GM19193 (cell line): Measurements from ENCODE around the gene MAP3K15.

Source experiments
- POLR2A ChIP-seq: IDR thresholded peaks from 4 replicates; pipeline ENCODE4 v1.6.1; 2011; ENCODE audit not compliant: insufficient read depth, insufficient read length; ENCODE audit errors: extremely low read depth

Gene MAP3K15

GRCh38 chrX:19514791-19515614, at the start of gene MAP3K15:
TSS of gene MAP3K15 (minus strand) at chrX:19515508. CDS start at chrX:19515261, 247 bp downstream.
- TF ChIP-seq POLR2A = no peak

- TF ChIP-seq POLR2A = no peak
Observed at GRCh38 chrX:19564606-19565005, 49.3 kb upstream of the MAP3K15 start.

- TF ChIP-seq POLR2A = no peak
Observed at GRCh38 chrX:19563746-19564145, 48.4 kb upstream of the MAP3K15 start.

- TF ChIP-seq POLR2A = no peak
Observed at GRCh38 chrX:19563327-19563726, 48.0 kb upstream of the MAP3K15 start.

GRCh38 chrX:19560611-19561010, 45.3 kb upstream of the MAP3K15 start:
- no peak for TF ChIP-seq POLR2A

- no peak for TF ChIP-seq POLR2A
Observed at GRCh38 chrX:19557822-19558221, 42.5 kb upstream of the MAP3K15 start.

GRCh38 chrX:19556202-19556601, 40.9 kb upstream of the MAP3K15 start:
- TF ChIP-seq POLR2A = no peak

GRCh38 chrX:19555683-19556082, 40.4 kb upstream of the MAP3K15 start:
- no peak for TF ChIP-seq POLR2A

- no peak for TF ChIP-seq POLR2A
Observed at GRCh38 chrX:19555236-19555635, 39.9 kb upstream of the MAP3K15 start.

GRCh38 chrX:19554786-19555185, 39.5 kb upstream of the MAP3K15 start:
- TF ChIP-seq POLR2A = no peak

GRCh38 chrX:19552793-19553192, 37.5 kb upstream of the MAP3K15 start:
- no peak for TF ChIP-seq POLR2A

- TF ChIP-seq POLR2A = no peak
Observed at GRCh38 chrX:19549838-19550237, 34.5 kb upstream of the MAP3K15 start.

- TF ChIP-seq POLR2A = no peak
Observed at GRCh38 chrX:19548934-19549333, 33.6 kb upstream of the MAP3K15 start.

GRCh38 chrX:19548279-19548678, 33.0 kb upstream of the MAP3K15 start:
- no peak for TF ChIP-seq POLR2A

GRCh38 chrX:19545651-19546050, 30.3 kb upstream of the MAP3K15 start:
- TF ChIP-seq POLR2A = no peak

GRCh38 chrX:19544693-19545305, 29.5 kb upstream of the MAP3K15 start:
- TF ChIP-seq POLR2A = no peak
